Natural killer cell treated with Interleukin-12 subunit alpha and Interleukin-12 subunit beta and Interleukin-15 and Interleukin-18, amount 100 ng/mL, for 72 hours (primary cell): ENCODE measurements around the gene PACSIN2. TPM values are rescaled to one million over a fixed set of nuclear protein-coding genes. Genes with fewer than 3 reads are reported as not detected.
A peak's percentile ranks its signal among the peaks of the same experiment; 100 is the strongest.
"Not testable (repeated sequence)": the region's sequence is repeated elsewhere in the genome, so short reads cannot be mapped to it uniquely, and the experiment has no call there.

Experiments
- ATAC-seq, 2 donors: fragments of 150-1000 bp; cut with Tn5 transposase in 1 of 2; sonication (Bioruptor Pico), chemical (Tn5 transposase) in 1 of 2; 2 replicates each; pipeline ENCODE4 v1.10.0; 2021
- DNase-seq: peaks from one replicate; pipeline ENCODE4 v3.0.0; 2022; ENCODE audit warnings: low spot score
- H3K27ac Mint-ChIP-seq, 2 donors: 1 replicate in 1 of 2; 2 replicates in 1 of 2; pipeline ENCODE4 v1.8.0; 2022; ENCODE audit warnings: mixed read lengths in 2 of 2, mild to moderate bottlenecking in 1 of 2, moderate library complexity in 1 of 2
- H3K27me3 Mint-ChIP-seq, 2 donors: 1 replicate in 1 of 2; 2 replicates in 1 of 2; pipeline ENCODE4 v1.8.0; 2022; ENCODE audit warnings: mixed read lengths in 2 of 2
- H3K36me3 Mint-ChIP-seq: one replicate; pipeline ENCODE4 v1.8.0; 2022; ENCODE audit warnings: mixed read lengths
- H3K4me1 Mint-ChIP-seq, 2 donors: 1 replicate in 1 of 2; 2 replicates in 1 of 2; pipeline ENCODE4 v1.8.0; 2022; ENCODE audit warnings: low read depth in 2 of 2, mixed read lengths in 2 of 2, mild to moderate bottlenecking in 1 of 2
- H3K4me3 Mint-ChIP-seq: one replicate; pipeline ENCODE4 v1.8.0; 2022; ENCODE audit warnings: mixed read lengths
- H3K9me3 Mint-ChIP-seq: 2 replicates; pipeline ENCODE4 v1.8.0; 2022; ENCODE audit warnings: mixed read lengths
- total RNA-seq, 2 donors: library from RNA; stranded (reverse); gene quantifications; one replicate each; pipeline ENCODE4 v1.2.3, GENCODE V29; 2022

The PACSIN2 gene
- total RNA-seq, 2 donors from 2014 or later, result 34.5 to 64.0 TPM

- Mint-ChIP-seq H3K4me3 (peak overlapping the region; percentile 3), H3K4me1 (peaks cover 30 to 34% of the 10 kb centered on the region in 2 donors), H3K36me3 (peaks cover 4% of the 10 kb centered on the region), H3K9me3 (no peaks in the 10 kb centered on the region), H3K27me3 (no peaks in the 10 kb centered on the region), H3K27ac (peak overlapping the region in 1 of 2 donors; percentile 40)
- DNase-seq (no peak), ATAC-seq (no peak)
These were observed 67.5 kb downstream of the PACSIN2 start for GRCh38 chr22:42947211-42947990.

GRCh38 chr22:42946546-42947198, 68.3 kb downstream of the PACSIN2 start:
- no peak for ATAC-seq
- Mint-ChIP-seq H3K4me1 (peaks cover 30 to 33% of the 10 kb centered on the region in 2 donors), H3K27me3 (no peaks in the 10 kb centered on the region), H3K27ac (peak overlapping the region in 1 of 2 donors; percentile 40), H3K4me3 (peak overlapping the region; percentile 3), H3K36me3 (peaks cover 4% of the 10 kb centered on the region), H3K9me3 (no peaks in the 10 kb centered on the region)
- no peak for DNase-seq

GRCh38 chr22:42945736-42946135, 69.2 kb downstream of the PACSIN2 start:
- ATAC-seq (peak; percentile 32 to 63), DNase-seq (no peak)
- Mint-ChIP-seq H3K36me3 (peaks cover 4% of the 10 kb centered on the region), H3K9me3 (no peaks in the 10 kb centered on the region), H3K27me3 (no peaks in the 10 kb centered on the region), H3K4me1 (peaks cover 29 to 30% of the 10 kb centered on the region in 2 donors), H3K4me3 (no peak overlapping the region), H3K27ac (peak overlapping the region in 1 of 2 donors; percentile 40)

GRCh38 chr22:42945027-42945426, 69.9 kb downstream of the PACSIN2 start:
- H3K27me3 Mint-ChIP-seq, result no peaks in the 10 kb centered on the region
- H3K4me1 Mint-ChIP-seq, result peaks cover 29 to 30% of the 10 kb centered on the region in 2 donors
- H3K36me3 Mint-ChIP-seq, result peaks cover 4% of the 10 kb centered on the region
- no peak overlapping the region for H3K27ac Mint-ChIP-seq
- H3K9me3 Mint-ChIP-seq, result no peaks in the 10 kb centered on the region
- ATAC-seq, result peak in 1 of 2 donors; percentile 41
- DNase-seq, result no peak
- no peak overlapping the region for H3K4me3 Mint-ChIP-seq

- DNase-seq (no peak), ATAC-seq (no peak)
- no peaks in the 10 kb centered on the region for H3K27me3 Mint-ChIP-seq
- H3K36me3 Mint-ChIP-seq, result peaks cover 4% of the 10 kb centered on the region
- peaks cover 29 to 30% of the 10 kb centered on the region in 2 donors for H3K4me1 Mint-ChIP-seq
- H3K9me3 Mint-ChIP-seq, result no peaks in the 10 kb centered on the region
- H3K4me3 Mint-ChIP-seq, result no peak overlapping the region
- no peak overlapping the region for H3K27ac Mint-ChIP-seq
These were observed 70.5 kb downstream of the PACSIN2 start for GRCh38 chr22:42944409-42944808.

GRCh38 chr22:42943981-42944380, 71.0 kb downstream of the PACSIN2 start:
- H3K36me3 Mint-ChIP-seq, result peaks cover 4% of the 10 kb centered on the region
- no peaks in the 10 kb centered on the region for H3K9me3 Mint-ChIP-seq
- DNase-seq (no peak), ATAC-seq (no peak)
- peaks cover 29 to 30% of the 10 kb centered on the region in 2 donors for H3K4me1 Mint-ChIP-seq
- H3K27ac Mint-ChIP-seq, result peak overlapping the region in 1 of 2 donors; percentile 14
- no peak overlapping the region for H3K4me3 Mint-ChIP-seq
- no peaks in the 10 kb centered on the region for H3K27me3 Mint-ChIP-seq

- no peak overlapping the region for H3K27ac Mint-ChIP-seq
- H3K27me3 Mint-ChIP-seq, result no peaks in the 10 kb centered on the region
- no peak overlapping the region for H3K4me3 Mint-ChIP-seq
- H3K36me3 Mint-ChIP-seq, result peaks cover 4% of the 10 kb centered on the region
- DNase-seq (no peak), ATAC-seq (no peak)
- peaks cover 31 to 32% of the 10 kb centered on the region in 2 donors for H3K4me1 Mint-ChIP-seq
- H3K9me3 Mint-ChIP-seq, result no peaks in the 10 kb centered on the region
These were observed 72.6 kb downstream of the PACSIN2 start for GRCh38 chr22:42942351-42942750.

GRCh38 chr22:42939941-42940653, 74.9 kb downstream of the PACSIN2 start:
- Mint-ChIP-seq H3K27ac (no peak overlapping the region), H3K36me3 (peaks cover 4% of the 10 kb centered on the region), H3K4me3 (no peak overlapping the region), H3K4me1 (peaks cover 14 to 21% of the 10 kb centered on the region in 2 donors), H3K9me3 (no peaks in the 10 kb centered on the region), H3K27me3 (no peaks in the 10 kb centered on the region)
- ATAC-seq (no peak), DNase-seq (no peak)

GRCh38 chr22:42939451-42939881, 75.5 kb downstream of the PACSIN2 start:
- no peak for DNase-seq
- Mint-ChIP-seq H3K36me3 (peaks cover 4% of the 10 kb centered on the region), H3K27ac (no peak overlapping the region), H3K9me3 (no peaks in the 10 kb centered on the region), H3K4me3 (no peak overlapping the region), H3K4me1 (peaks cover 18 to 25% of the 10 kb centered on the region in 2 donors), H3K27me3 (no peaks in the 10 kb centered on the region)
- ATAC-seq, result no peak

- H3K27me3 Mint-ChIP-seq, result no peaks in the 10 kb centered on the region
- H3K9me3 Mint-ChIP-seq, result no peaks in the 10 kb centered on the region
These were observed 76.0 kb downstream of the PACSIN2 start for GRCh38 chr22:42938976-42939375.

GRCh38 chr22:42938449-42938848, 76.5 kb downstream of the PACSIN2 start:
- peaks cover 3% of the 10 kb centered on the region for H3K36me3 Mint-ChIP-seq
- H3K9me3 Mint-ChIP-seq, result no peaks in the 10 kb centered on the region
- ATAC-seq (no peak), DNase-seq (no peak)
- no peaks in the 10 kb centered on the region for H3K27me3 Mint-ChIP-seq
- H3K27ac Mint-ChIP-seq, result no peak overlapping the region
- no peak overlapping the region for H3K4me3 Mint-ChIP-seq
- H3K4me1 Mint-ChIP-seq, result peaks cover 28 to 33% of the 10 kb centered on the region in 2 donors

More at GRCh38 chr22:42938976-42939375, 76.0 kb downstream of the PACSIN2 start:
- no peak overlapping the region for H3K27ac Mint-ChIP-seq
- H3K36me3 Mint-ChIP-seq, result peaks cover 4% of the 10 kb centered on the region
- H3K4me3 Mint-ChIP-seq, result no peak overlapping the region
- H3K4me1 Mint-ChIP-seq, result peaks cover 23 to 28% of the 10 kb centered on the region in 2 donors
- DNase-seq, result no peak
- no peak for ATAC-seq

- Mint-ChIP-seq H3K9me3 (no peaks in the 10 kb centered on the region), H3K27ac (peak overlapping the region in 1 of 2 donors; percentile 5), H3K36me3 (no peaks in the 10 kb centered on the region), H3K4me1 (peaks cover 39 to 42% of the 10 kb centered on the region in 2 donors), H3K27me3 (no peaks in the 10 kb centered on the region), H3K4me3 (no peak overlapping the region)
- ATAC-seq, result peak; percentile 77 to 83
- DNase-seq, result no peak
These were observed 77.6 kb downstream of the PACSIN2 start for GRCh38 chr22:42937164-42937843.

GRCh38 chr22:42936680-42937079, 78.3 kb downstream of the PACSIN2 start:
- not testable (repeated sequence) for H3K27me3 Mint-ChIP-seq, DNase-seq, ATAC-seq, H3K36me3 Mint-ChIP-seq, H3K9me3 Mint-ChIP-seq, H3K4me3 Mint-ChIP-seq
- peak overlapping the region in 1 of 2 donors; percentile 5 for H3K27ac Mint-ChIP-seq
- peaks cover 46 to 48% of the 10 kb centered on the region in 2 donors for H3K4me1 Mint-ChIP-seq
